ENCODE measurements around the gene INO80B. TPM values are rescaled to one million over a fixed set of nuclear protein-coding genes. Genes with fewer than 3 reads are reported as not detected.

The INO80B gene
- total and polyA plus RNA-seq, 9 donors, result 9.4 to 60.9 (median 48.6) TPM

- H3K4me1 ChIP-seq (ENCODE audit: insufficient read depth), result peaks cover 3% of the 10 kb centered on the region
- H3K27me3 ChIP-seq, result no peaks in the 10 kb centered on the region
- TF ChIP-seq, protein P1, sequence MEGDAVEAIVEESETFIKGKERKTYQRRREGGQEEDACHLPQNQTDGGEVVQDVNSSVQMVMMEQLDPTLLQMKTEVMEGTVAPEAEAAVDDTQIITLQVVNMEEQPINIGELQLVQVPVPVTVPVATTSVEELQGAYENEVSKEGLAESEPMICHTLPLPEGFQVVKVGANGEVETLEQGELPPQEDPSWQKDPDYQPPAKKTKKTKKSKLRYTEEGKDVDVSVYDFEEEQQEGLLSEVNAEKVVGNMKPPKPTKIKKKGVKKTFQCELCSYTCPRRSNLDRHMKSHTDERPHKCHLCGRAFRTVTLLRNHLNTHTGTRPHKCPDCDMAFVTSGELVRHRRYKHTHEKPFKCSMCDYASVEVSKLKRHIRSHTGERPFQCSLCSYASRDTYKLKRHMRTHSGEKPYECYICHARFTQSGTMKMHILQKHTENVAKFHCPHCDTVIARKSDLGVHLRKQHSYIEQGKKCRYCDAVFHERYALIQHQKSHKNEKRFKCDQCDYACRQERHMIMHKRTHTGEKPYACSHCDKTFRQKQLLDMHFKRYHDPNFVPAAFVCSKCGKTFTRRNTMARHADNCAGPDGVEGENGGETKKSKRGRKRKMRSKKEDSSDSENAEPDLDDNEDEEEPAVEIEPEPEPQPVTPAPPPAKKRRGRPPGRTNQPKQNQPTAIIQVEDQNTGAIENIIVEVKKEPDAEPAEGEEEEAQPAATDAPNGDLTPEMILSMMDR (IDR thresholded peaks at IDR 0.05), result no peak
- TF ChIP-seq POLR2A (IDR thresholded peaks at IDR 0.05) (no peak), EP300 (IDR thresholded peaks at IDR 0.05) (no peak)
- DNase-seq, result no peak
- 66 to 76% (median 73%) methylated on average over 5 of the region's 5 CpGs for WGBS, 3 donors
- intact Hi-C loops (cut with DNase I), result no loop called here
- H3K9me3 ChIP-seq, result no peaks in the 10 kb centered on the region
- no peak overlapping the region for H3K4me3 ChIP-seq
- no peak overlapping the region for H3K27ac ChIP-seq
- H3K36me3 ChIP-seq, result no peaks in the 10 kb centered on the region
Observed at GRCh38 chr2:74424139-74424992, 30.5 kb upstream of the INO80B start.

DNA sequence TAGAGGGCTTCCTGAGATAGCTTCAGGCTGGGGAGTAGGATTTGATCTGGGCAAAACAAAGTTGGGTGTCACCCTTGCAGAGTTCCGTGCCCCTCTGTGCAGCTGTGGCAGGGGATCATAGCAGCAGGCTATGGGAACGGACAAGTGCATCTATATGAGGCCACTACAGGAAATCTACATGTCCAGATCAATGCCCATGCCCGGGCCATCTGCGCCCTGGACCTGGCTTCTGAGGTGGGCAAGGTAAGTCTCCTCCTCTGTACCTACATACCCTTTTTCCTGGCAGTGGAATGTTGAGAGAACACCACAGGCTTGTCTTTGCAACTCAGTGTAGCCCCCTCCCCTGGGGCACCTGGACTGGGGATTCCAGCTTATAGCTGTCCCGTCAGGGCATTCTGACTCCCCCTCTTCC is 29.9 kb upstream of the INO80B start:
- WGBS, 3 donors, result 69 to 74% (median 72%) methylated on average over 5 of the region's 5 CpGs
- Histone ChIP-seq H3K4me3 (no peak overlapping the region), H3K27me3 (no peaks in the 10 kb centered on the region), H3K9me3 (no peaks in the 10 kb centered on the region), H3K4me1 (ENCODE audit: insufficient read depth) (peaks cover 3% of the 10 kb centered on the region), H3K36me3 (no peaks in the 10 kb centered on the region), H3K27ac (no peak overlapping the region)
- intact Hi-C loops (cut with DNase I), result no loop called here
- DNase-seq, result no peak
- no peak for TF ChIP-seq EP300 (IDR thresholded peaks at IDR 0.05)
- no peak for TF ChIP-seq POLR2A (IDR thresholded peaks at IDR 0.05)

- 67 to 72% (median 72%) methylated on average over 7 of the region's 7 CpGs for WGBS, 3 donors
- Histone ChIP-seq H3K9me3 (no peaks in the 10 kb centered on the region), H3K27ac (no peak overlapping the region), H3K27me3 (no peaks in the 10 kb centered on the region), H3K4me1 (ENCODE audit: insufficient read depth) (peaks cover 3% of the 10 kb centered on the region), H3K4me3 (no peak overlapping the region), H3K36me3 (no peaks in the 10 kb centered on the region)
- TF ChIP-seq POLR2A (IDR thresholded peaks at IDR 0.05) (no peak), EP300 (IDR thresholded peaks at IDR 0.05) (no peak)
- TF ChIP-seq, protein P1 (IDR thresholded peaks at IDR 0.05), result no peak
- no peak for DNase-seq
- intact Hi-C loops (cut with DNase I), result no loop called here
Observed at GRCh38 chr2:74425523-74425922, 29.4 kb upstream of the INO80B start.

GRCh38 chr2:74426181-74426758 is 28.6 kb upstream of the INO80B start:
- Histone ChIP-seq H3K27ac (no peak overlapping the region), H3K4me3 (no peak overlapping the region), H3K4me1 (ENCODE audit: insufficient read depth) (peaks cover 2% of the 10 kb centered on the region), H3K36me3 (no peaks in the 10 kb centered on the region), H3K9me3 (no peaks in the 10 kb centered on the region), H3K27me3 (no peaks in the 10 kb centered on the region)
- WGBS, 3 donors, result 75 to 80% (median 77%) methylated on average over 13 to 14 of the region's 14 CpGs
- intact Hi-C loops (cut with DNase I), result no loop called here
- no peak for DNase-seq
- TF ChIP-seq EP300 (IDR thresholded peaks at IDR 0.05), result no peak
- no peak for TF ChIP-seq POLR2A (IDR thresholded peaks at IDR 0.05)
- TF ChIP-seq, protein P1 (IDR thresholded peaks at IDR 0.05), result no peak

DNA sequence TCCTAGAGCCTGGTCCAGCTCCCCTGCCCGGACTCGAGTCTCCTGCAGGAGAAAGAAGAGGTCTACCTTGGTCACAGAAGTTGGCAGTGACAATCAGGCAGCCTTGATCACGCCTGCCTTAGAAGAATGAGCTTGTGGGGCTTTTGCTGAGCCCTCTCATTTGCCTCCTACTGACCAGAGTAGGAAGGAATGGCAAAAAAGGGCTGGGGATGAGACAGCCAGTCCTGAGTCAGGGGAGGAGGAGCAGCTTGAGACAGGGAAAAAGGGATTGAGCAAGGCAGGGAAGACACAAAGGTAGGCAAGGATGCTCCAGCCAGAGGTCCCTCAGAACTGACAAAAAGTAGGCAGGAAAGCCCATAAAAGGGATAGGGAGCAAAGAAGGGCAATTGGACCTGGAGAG is 27.3 kb upstream of the INO80B start:
- no peaks in the 10 kb centered on the region for H3K27me3 ChIP-seq
- intact Hi-C loops (cut with DNase I), result no loop called here
- no peak overlapping the region for H3K27ac ChIP-seq
- no peaks in the 10 kb centered on the region for H3K4me1 ChIP-seq (ENCODE audit: insufficient read depth)
- DNase-seq, result no peak
- TF ChIP-seq, protein P1 (IDR thresholded peaks at IDR 0.05), result no peak
- TF ChIP-seq EP300 (IDR thresholded peaks at IDR 0.05) (no peak), POLR2A (IDR thresholded peaks at IDR 0.05) (no peak)
- H3K36me3 ChIP-seq, result no peaks in the 10 kb centered on the region
- WGBS, 3 donors, result 57 to 80% (median 59%) methylated on average over 3 of the region's 3 CpGs
- no peak overlapping the region for H3K4me3 ChIP-seq
- H3K9me3 ChIP-seq, result no peaks in the 10 kb centered on the region

Measured in ovary (tissue), 9 donors.